ENCODE results near the gene TMEM205. TPM values are rescaled to one million over a fixed set of nuclear protein-coding genes. Genes with fewer than 3 reads are reported as not detected.
"Not testable (repeated sequence)": the region's sequence is repeated elsewhere in the genome, so short reads cannot be mapped to it uniquely, and the experiment has no call there.

Gene TMEM205
- polyA plus RNA-seq, 3 donors, result 61.4 to 97.8 (median 69.7) TPM

- H3K27ac ChIP-seq (ENCODE audit: low read depth, low read length), result no peak overlapping the region
- WGBS, 3 donors, result 3 to 27% (median 5%) methylated on average over 10 of the region's 10 CpGs
Measured at GRCh38 chr19:11324079-11324661, 21.9 kb downstream of the TMEM205 start.

- peak overlapping the region; percentile 86 for H3K27ac ChIP-seq (ENCODE audit: low read depth, low read length)
- WGBS, 3 donors, result 48 to 69% (median 49%) methylated on average over 5 of the region's 5 CpGs
Measured at GRCh38 chr19:11323601-11324078, 22.4 kb downstream of the TMEM205 start.

- H3K27ac ChIP-seq (ENCODE audit: low read depth, low read length), result no peak overlapping the region
- WGBS, 3 donors, result 37 to 53% (median 51%) methylated on average over 7 of the region's 7 CpGs
Measured at GRCh38 chr19:11322269-11323024, 23.6 kb downstream of the TMEM205 start.

- 62 to 72% (median 66%) methylated on average over 14 of the region's 14 CpGs for WGBS, 3 donors
Measured at GRCh38 chr19:11321191-11322126, 24.6 kb downstream of the TMEM205 start.

GRCh38 chr19:11320278-11320995, 25.6 kb downstream of the TMEM205 start:
- WGBS, 3 donors, result 55 to 83% (median 63%) methylated on average over 9 of the region's 9 CpGs
- not testable (repeated sequence) for H3K27ac ChIP-seq (ENCODE audit: low read depth, low read length)

More at GRCh38 chr19:11321191-11322126, 24.6 kb downstream of the TMEM205 start:
- H3K27ac ChIP-seq (ENCODE audit: low read depth, low read length), result no peak overlapping the region

GRCh38 chr19:11306337-11306736, 39.7 kb downstream of the TMEM205 start:
- 76 to 89% (median 80%) methylated on average over 9 of the region's 9 CpGs for WGBS, 3 donors
- H3K27ac ChIP-seq (ENCODE audit: low read depth, low read length), result no peak overlapping the region

GRCh38 chr19:11304936-11305335, 41.1 kb downstream of the TMEM205 start:
- 91 to 94% (median 93%) methylated on average over 5 of the region's 5 CpGs for WGBS, 3 donors

GRCh38 chr19:11300811-11301120, 45.3 kb downstream of the TMEM205 start:
- 78 to 86% (median 83%) methylated on average over 11 of the region's 11 CpGs for WGBS, 3 donors
- H3K27ac ChIP-seq (ENCODE audit: low read depth, low read length), result no peak overlapping the region

More at GRCh38 chr19:11304936-11305335, 41.1 kb downstream of the TMEM205 start:
- no peak overlapping the region for H3K27ac ChIP-seq (ENCODE audit: low read depth, low read length)

- H3K27ac ChIP-seq (ENCODE audit: low read depth, low read length), result no peak overlapping the region
- 58 to 73% (median 62%) methylated on average over 8 of the region's 8 CpGs for WGBS, 3 donors
Measured at GRCh38 chr19:11299946-11300810, 45.9 kb downstream of the TMEM205 start.

- no peak overlapping the region for H3K27ac ChIP-seq (ENCODE audit: low read depth, low read length)
- 25 to 59% (median 27%) methylated on average over 7 of the region's 7 CpGs for WGBS, 3 donors
Measured at GRCh38 chr19:11296264-11296663, 49.8 kb downstream of the TMEM205 start.

GRCh38 chr19:11295665-11296245, 50.3 kb downstream of the TMEM205 start, which contains the start of gene TSPAN16:
TSS of gene TSPAN16 (plus strand) at chr19:11296160. CDS start at chr19:11296298, 138 bp downstream.
- no peak within 1 kb of the TSS for H3K27ac ChIP-seq (ENCODE audit: low read depth, low read length)
- WGBS, 3 donors, result 77 to 91% (median 90%) methylated on average over 8 of the region's 8 CpGs

GRCh38 chr19:11295180-11295579, 50.9 kb downstream of the TMEM205 start:
- no peak overlapping the region for H3K27ac ChIP-seq (ENCODE audit: low read depth, low read length)
- 73 to 89% (median 87%) methylated on average over 4 of the region's 4 CpGs for WGBS, 3 donors

- no peak overlapping the region for H3K27ac ChIP-seq (ENCODE audit: low read depth, low read length)
- WGBS, 3 donors, result 2 to 7% (median 2%) methylated on average over 36 to 41 of the region's 41 CpGs
Measured at GRCh38 chr19:11293433-11294389, 52.4 kb downstream of the TMEM205 start.

All from adipose tissue (tissue), 3 donors.